ENCODE data around the gene YPEL2.

DNA sequence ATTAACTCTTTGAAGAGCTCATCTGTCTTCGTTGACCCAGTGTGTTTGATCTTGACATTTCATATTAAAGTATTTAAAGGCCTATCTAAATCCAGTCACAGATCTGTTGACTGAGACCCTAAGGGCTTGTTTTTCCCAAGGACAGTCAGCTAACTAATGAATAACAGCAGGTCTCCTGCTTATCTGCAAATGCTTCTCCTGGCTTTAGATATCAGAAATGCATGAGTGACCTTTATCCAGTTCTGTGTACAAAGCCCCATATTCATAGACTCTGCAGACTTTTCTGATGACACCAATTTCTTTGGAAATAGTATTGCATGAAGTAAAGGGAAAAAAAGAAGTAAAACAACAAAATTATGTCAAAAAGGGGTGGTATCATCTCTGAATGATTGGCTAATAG, 70.3 kb downstream of the YPEL2 start:
- TF ChIP-seq, protein P1, sequence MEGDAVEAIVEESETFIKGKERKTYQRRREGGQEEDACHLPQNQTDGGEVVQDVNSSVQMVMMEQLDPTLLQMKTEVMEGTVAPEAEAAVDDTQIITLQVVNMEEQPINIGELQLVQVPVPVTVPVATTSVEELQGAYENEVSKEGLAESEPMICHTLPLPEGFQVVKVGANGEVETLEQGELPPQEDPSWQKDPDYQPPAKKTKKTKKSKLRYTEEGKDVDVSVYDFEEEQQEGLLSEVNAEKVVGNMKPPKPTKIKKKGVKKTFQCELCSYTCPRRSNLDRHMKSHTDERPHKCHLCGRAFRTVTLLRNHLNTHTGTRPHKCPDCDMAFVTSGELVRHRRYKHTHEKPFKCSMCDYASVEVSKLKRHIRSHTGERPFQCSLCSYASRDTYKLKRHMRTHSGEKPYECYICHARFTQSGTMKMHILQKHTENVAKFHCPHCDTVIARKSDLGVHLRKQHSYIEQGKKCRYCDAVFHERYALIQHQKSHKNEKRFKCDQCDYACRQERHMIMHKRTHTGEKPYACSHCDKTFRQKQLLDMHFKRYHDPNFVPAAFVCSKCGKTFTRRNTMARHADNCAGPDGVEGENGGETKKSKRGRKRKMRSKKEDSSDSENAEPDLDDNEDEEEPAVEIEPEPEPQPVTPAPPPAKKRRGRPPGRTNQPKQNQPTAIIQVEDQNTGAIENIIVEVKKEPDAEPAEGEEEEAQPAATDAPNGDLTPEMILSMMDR (IDR thresholded peaks at IDR 0.05; ENCODE audit: low read depth, low read length, poor library complexity, severe bottlenecking): no peak
- TF ChIP-seq EZH2phosphoT487 (IDR thresholded peaks at IDR 0.05; ENCODE audit: borderline replicate concordance, low read length): no peak
